ENCODE data around the gene PPP1R9A.

PPP1R9A gene

GRCh38 chr7:95264363-95264891 lies 357.0 kb downstream of the PPP1R9A start:
- 95% methylated on average over 6 of the region's 6 CpGs for WGBS, 2 experiments
- Histone ChIP-seq H3K4me1 (ENCODE audit: control insufficient read depth, insufficient read depth, low read length) (no peaks in the 10 kb centered on the region), H3K27ac (ENCODE audit: insufficient read depth, low read depth, low read length, poor library complexity, severe bottlenecking) (no peak overlapping the region)

GRCh38 chr7:95265634-95266033 lies 358.2 kb downstream of the PPP1R9A start:
- H3K9me3 ChIP-seq (ENCODE audit: control insufficient read depth, low read length), result no peaks in the 10 kb centered on the region
- no peaks in the 10 kb centered on the region for H3K4me1 ChIP-seq (ENCODE audit: control insufficient read depth, insufficient read depth, low read length)
- no peak overlapping the region for H3K27ac ChIP-seq (ENCODE audit: insufficient read depth, low read depth, low read length, poor library complexity, severe bottlenecking)
- no peak overlapping the region for H3K4me3 ChIP-seq (ENCODE audit: insufficient read depth, low read depth, low read length)
- no peaks in the 10 kb centered on the region for H3K27me3 ChIP-seq (ENCODE audit: control insufficient read depth, insufficient read depth, low read length, poor library complexity, severe bottlenecking)
- 100% methylated on average over 1 of the region's 2 CpGs; no CpG with 5 or more reads in 1 of the 2 experiments for WGBS, 2 experiments
- no peaks in the 10 kb centered on the region for H3K36me3 ChIP-seq (ENCODE audit: control insufficient read depth, insufficient read depth, low read length)

More at GRCh38 chr7:95264363-95264891, 357.0 kb downstream of the PPP1R9A start:
- Histone ChIP-seq H3K4me3 (ENCODE audit: insufficient read depth, low read depth, low read length) (no peak overlapping the region), H3K36me3 (ENCODE audit: control insufficient read depth, insufficient read depth, low read length) (no peaks in the 10 kb centered on the region), H3K27me3 (ENCODE audit: control insufficient read depth, insufficient read depth, low read length, poor library complexity, severe bottlenecking) (no peaks in the 10 kb centered on the region), H3K9me3 (ENCODE audit: control insufficient read depth, low read length) (no peaks in the 10 kb centered on the region)

DNA sequence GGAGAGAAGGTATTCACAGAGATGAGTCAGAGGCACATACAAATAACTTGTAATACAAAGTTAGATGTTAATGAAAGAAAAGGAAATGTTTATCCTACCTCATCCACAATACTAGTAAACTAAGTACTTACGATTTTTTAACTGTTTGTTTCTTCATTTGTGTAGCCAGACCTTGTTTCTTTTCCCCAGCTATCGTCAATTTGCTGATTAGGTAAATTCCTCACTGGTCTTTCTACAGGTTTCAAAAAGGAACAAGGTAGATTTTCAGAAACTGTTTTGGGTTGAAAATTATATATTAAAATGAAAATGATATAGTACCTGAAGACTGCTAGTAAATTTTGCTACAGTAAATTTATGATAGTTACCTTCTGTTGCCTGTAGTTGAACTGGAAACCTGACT lies 360.4 kb downstream of the PPP1R9A start:
- Histone ChIP-seq H3K27ac (ENCODE audit: insufficient read depth, low read depth, low read length, poor library complexity, severe bottlenecking) (no peak overlapping the region), H3K4me1 (ENCODE audit: control insufficient read depth, insufficient read depth, low read length) (no peaks in the 10 kb centered on the region), H3K36me3 (ENCODE audit: control insufficient read depth, insufficient read depth, low read length) (no peaks in the 10 kb centered on the region), H3K4me3 (ENCODE audit: insufficient read depth, low read depth, low read length) (no peak overlapping the region), H3K27me3 (ENCODE audit: control insufficient read depth, insufficient read depth, low read length, poor library complexity, severe bottlenecking) (no peaks in the 10 kb centered on the region), H3K9me3 (ENCODE audit: control insufficient read depth, low read length) (no peaks in the 10 kb centered on the region)
- WGBS, 2 experiments, result 94 to 100% methylated on average over 2 of the region's 2 CpGs

- H3K4me1 ChIP-seq (ENCODE audit: control insufficient read depth, insufficient read depth, low read length), result no peaks in the 10 kb centered on the region
- H3K36me3 ChIP-seq (ENCODE audit: control insufficient read depth, insufficient read depth, low read length), result no peaks in the 10 kb centered on the region
- no peak overlapping the region for H3K27ac ChIP-seq (ENCODE audit: insufficient read depth, low read depth, low read length, poor library complexity, severe bottlenecking)
- H3K4me3 ChIP-seq (ENCODE audit: insufficient read depth, low read depth, low read length), result no peak overlapping the region
- no peaks in the 10 kb centered on the region for H3K9me3 ChIP-seq (ENCODE audit: control insufficient read depth, low read length)
- no peaks in the 10 kb centered on the region for H3K27me3 ChIP-seq (ENCODE audit: control insufficient read depth, insufficient read depth, low read length, poor library complexity, severe bottlenecking)
- 90 to 91% methylated on average over 3 to 5 of the region's 5 CpGs for WGBS, 2 experiments
Observed at GRCh38 chr7:95269640-95270039, 362.2 kb downstream of the PPP1R9A start.

DNA sequence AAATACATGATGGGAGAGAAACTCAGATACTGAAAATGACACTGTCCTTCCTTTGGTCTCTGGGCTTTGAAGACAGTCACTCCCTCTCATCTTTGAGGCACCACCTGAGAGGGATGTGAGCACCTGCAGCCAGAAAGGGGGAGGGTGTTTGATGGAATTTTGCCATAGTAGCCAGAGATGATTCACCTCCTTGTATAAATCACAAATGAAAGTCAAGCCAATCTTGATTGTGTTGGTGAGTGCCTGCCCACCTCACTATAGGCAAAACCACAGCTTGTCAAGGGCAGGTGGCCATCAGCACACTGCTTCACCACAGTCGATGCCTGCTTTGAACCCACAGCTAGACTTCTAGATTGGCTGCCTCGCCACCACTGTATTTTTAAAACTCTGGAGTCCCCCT lies 368.7 kb downstream of the PPP1R9A start:
- no peak overlapping the region for H3K4me3 ChIP-seq (ENCODE audit: insufficient read depth, low read depth, low read length)
- no peak overlapping the region for H3K27ac ChIP-seq (ENCODE audit: insufficient read depth, low read depth, low read length, poor library complexity, severe bottlenecking)
- 67 to 71% methylated on average over 2 of the region's 2 CpGs for WGBS, 2 experiments
- H3K36me3 ChIP-seq (ENCODE audit: control insufficient read depth, insufficient read depth, low read length), result no peaks in the 10 kb centered on the region
- no peaks in the 10 kb centered on the region for H3K27me3 ChIP-seq (ENCODE audit: control insufficient read depth, insufficient read depth, low read length, poor library complexity, severe bottlenecking)
- no peaks in the 10 kb centered on the region for H3K4me1 ChIP-seq (ENCODE audit: control insufficient read depth, insufficient read depth, low read length)
- H3K9me3 ChIP-seq (ENCODE audit: control insufficient read depth, low read length), result no peaks in the 10 kb centered on the region

GRCh38 chr7:95279417-95279816 lies 372.0 kb downstream of the PPP1R9A start:
- Histone ChIP-seq H3K9me3 (ENCODE audit: control insufficient read depth, low read length) (no peaks in the 10 kb centered on the region), H3K27ac (ENCODE audit: insufficient read depth, low read depth, low read length, poor library complexity, severe bottlenecking) (no peak overlapping the region), H3K27me3 (ENCODE audit: control insufficient read depth, insufficient read depth, low read length, poor library complexity, severe bottlenecking) (no peaks in the 10 kb centered on the region), H3K4me1 (ENCODE audit: control insufficient read depth, insufficient read depth, low read length) (no peaks in the 10 kb centered on the region), H3K36me3 (ENCODE audit: control insufficient read depth, insufficient read depth, low read length) (no peaks in the 10 kb centered on the region), H3K4me3 (ENCODE audit: insufficient read depth, low read depth, low read length) (no peak overlapping the region)
- WGBS, 2 experiments, result 80 to 100% methylated on average over 1 to 2 of the region's 2 CpGs

DNA sequence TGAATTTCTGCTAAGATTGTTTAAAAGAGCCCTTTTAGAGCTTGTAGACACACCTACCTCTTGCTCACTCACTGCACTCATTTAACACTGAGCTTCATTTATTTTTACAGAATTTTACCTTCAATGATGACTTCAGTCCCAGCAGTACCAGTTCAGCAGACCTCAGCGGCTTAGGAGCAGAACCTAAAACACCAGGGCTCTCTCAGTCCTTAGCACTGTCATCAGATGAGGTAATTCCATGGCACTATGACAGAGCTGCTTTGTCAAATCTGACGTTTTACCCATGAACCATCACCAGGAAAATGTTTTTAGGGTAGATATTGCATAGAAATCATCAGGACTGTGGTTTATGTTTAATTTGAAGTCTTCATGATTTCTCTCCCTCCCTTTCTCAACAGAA lies 378.7 kb downstream of the PPP1R9A start:
- Histone ChIP-seq H3K9me3 (ENCODE audit: control insufficient read depth, low read length) (no peaks in the 10 kb centered on the region), H3K27me3 (ENCODE audit: control insufficient read depth, insufficient read depth, low read length, poor library complexity, severe bottlenecking) (no peaks in the 10 kb centered on the region), H3K36me3 (ENCODE audit: control insufficient read depth, insufficient read depth, low read length) (peaks cover 4% of the 10 kb centered on the region), H3K27ac (ENCODE audit: insufficient read depth, low read depth, low read length, poor library complexity, severe bottlenecking) (no peak overlapping the region), H3K4me3 (ENCODE audit: insufficient read depth, low read depth, low read length) (no peak overlapping the region), H3K4me1 (ENCODE audit: control insufficient read depth, insufficient read depth, low read length) (no peaks in the 10 kb centered on the region)
- WGBS, 2 experiments, result 94 to 100% methylated on average over 2 of the region's 2 CpGs

- Histone ChIP-seq H3K4me1 (ENCODE audit: control insufficient read depth, insufficient read depth, low read length) (no peaks in the 10 kb centered on the region), H3K27ac (ENCODE audit: insufficient read depth, low read depth, low read length, poor library complexity, severe bottlenecking) (no peak overlapping the region), H3K9me3 (ENCODE audit: control insufficient read depth, low read length) (no peaks in the 10 kb centered on the region), H3K36me3 (ENCODE audit: control insufficient read depth, insufficient read depth, low read length) (peaks cover 4% of the 10 kb centered on the region), H3K27me3 (ENCODE audit: control insufficient read depth, insufficient read depth, low read length, poor library complexity, severe bottlenecking) (no peaks in the 10 kb centered on the region), H3K4me3 (ENCODE audit: insufficient read depth, low read depth, low read length) (no peak overlapping the region)
- 98% methylated on average over 6 to 7 of the region's 7 CpGs for WGBS, 2 experiments
Observed at GRCh38 chr7:95290166-95290830, 382.9 kb downstream of the PPP1R9A start.

GRCh38 chr7:95295397-95295796 lies 388.0 kb downstream of the PPP1R9A start:
- H3K4me3 ChIP-seq (ENCODE audit: insufficient read depth, low read depth, low read length), result no peak overlapping the region
- no peak overlapping the region for H3K27ac ChIP-seq (ENCODE audit: insufficient read depth, low read depth, low read length, poor library complexity, severe bottlenecking)
- no peaks in the 10 kb centered on the region for H3K27me3 ChIP-seq (ENCODE audit: control insufficient read depth, insufficient read depth, low read length, poor library complexity, severe bottlenecking)
- H3K36me3 ChIP-seq (ENCODE audit: control insufficient read depth, insufficient read depth, low read length), result no peaks in the 10 kb centered on the region
- H3K4me1 ChIP-seq (ENCODE audit: control insufficient read depth, insufficient read depth, low read length), result no peaks in the 10 kb centered on the region
- H3K9me3 ChIP-seq (ENCODE audit: control insufficient read depth, low read length), result no peaks in the 10 kb centered on the region

DNA sequence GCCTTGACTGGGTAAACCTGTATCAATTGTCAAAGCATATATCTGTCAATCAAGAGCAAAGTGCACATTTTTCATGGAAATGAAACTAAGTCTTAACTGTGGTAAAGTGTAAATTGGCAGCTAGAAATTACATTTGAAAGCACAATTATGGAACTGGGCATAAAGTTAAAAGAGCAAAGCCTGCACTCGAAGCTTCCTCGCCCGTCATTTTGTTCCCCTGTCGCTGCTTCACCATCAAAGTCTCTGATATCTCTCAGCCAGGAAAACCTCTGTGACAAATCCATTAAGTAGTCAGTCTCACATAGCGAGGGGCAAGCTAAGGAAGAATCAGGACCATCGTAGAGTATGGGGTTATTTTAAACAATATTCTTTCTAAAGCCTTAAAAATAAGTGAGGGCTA lies 389.1 kb downstream of the PPP1R9A start:
- WGBS, 2 experiments, result 92 to 97% methylated on average over 4 to 5 of the region's 6 CpGs
- Histone ChIP-seq H3K4me3 (ENCODE audit: insufficient read depth, low read depth, low read length) (no peak overlapping the region), H3K27ac (ENCODE audit: insufficient read depth, low read depth, low read length, poor library complexity, severe bottlenecking) (no peak overlapping the region), H3K27me3 (ENCODE audit: control insufficient read depth, insufficient read depth, low read length, poor library complexity, severe bottlenecking) (no peaks in the 10 kb centered on the region), H3K36me3 (ENCODE audit: control insufficient read depth, insufficient read depth, low read length) (no peaks in the 10 kb centered on the region), H3K9me3 (ENCODE audit: control insufficient read depth, low read length) (no peaks in the 10 kb centered on the region), H3K4me1 (ENCODE audit: control insufficient read depth, insufficient read depth, low read length) (no peaks in the 10 kb centered on the region)

All from ectodermal cell (in vitro differentiated cells).